KBM-7 (cell line): ENCODE data around the gene REL.

Source experiments
- DNase-seq: peaks from one replicate; pipeline ENCODE4 v3.0.0-alpha.2; 2015
- in situ Hi-C: fragments of 300-500 bp; cut with MboI; formaldehyde crosslinking; loops from 2 replicates; pipeline ENCODE4 v1.14.3; 2020; ENCODE audit warnings: low sequenced_read_pairs, low pct_unique_long_range_greater_than_20kb, mixed read lengths

REL gene

GRCh38 chr2:60958800-60959199, 77.4 kb downstream of the REL start:
- in situ Hi-C loops = no loop called here
- no peak for DNase-seq

- in situ Hi-C loops = no loop called here
- no peak for DNase-seq
Measured at GRCh38 chr2:60959501-60959900, 78.1 kb downstream of the REL start.

GRCh38 chr2:60960706-60961105, 79.3 kb downstream of the REL start:
- in situ Hi-C loops = no loop called here
- DNase-seq = no peak

GRCh38 chr2:60961457-60961856, 80.1 kb downstream of the REL start:
- DNase-seq = no peak

GRCh38 chr2:60962528-60962927, 81.2 kb downstream of the REL start:
- in situ Hi-C loops = no loop called here
- DNase-seq = no peak

More at GRCh38 chr2:60961457-60961856, 80.1 kb downstream of the REL start:
- in situ Hi-C loops = no loop called here

- in situ Hi-C loops = no loop called here
Measured at GRCh38 chr2:60963190-60963589, 81.8 kb downstream of the REL start.

GRCh38 chr2:60964651-60965498, 83.5 kb downstream of the REL start:
- in situ Hi-C loops = no loop called here
- peak; percentile 20 for DNase-seq

More at GRCh38 chr2:60963190-60963589, 81.8 kb downstream of the REL start:
- no peak for DNase-seq

- in situ Hi-C loops = no loop called here
- DNase-seq = no peak
Measured at GRCh38 chr2:60965499-60965785, 84.1 kb downstream of the REL start.

GRCh38 chr2:60966507-60967405, 85.4 kb downstream of the REL start:
- no peak for DNase-seq
- in situ Hi-C loops = no loop called here

- no peak for DNase-seq
- in situ Hi-C loops = no loop called here
Measured at GRCh38 chr2:60972889-60973656, 91.7 kb downstream of the REL start.

- in situ Hi-C loops = no loop called here
- DNase-seq = no peak
Measured at GRCh38 chr2:60973705-60974104, 92.3 kb downstream of the REL start.

- DNase-seq = no peak
- in situ Hi-C loops = loop anchor here (25.0 kb wide), 1 partner anchor 162 kb away; no protein-coding TSS in a partner anchor
Measured at GRCh38 chr2:60974652-60975051, 93.3 kb downstream of the REL start.
